Mononuclear cell (primary cell): ENCODE data around the gene PPP2R5B. TPM values are rescaled to one million over a fixed set of nuclear protein-coding genes. Genes with fewer than 3 reads are reported as not detected.

ENCODE experiments used
- H3K27me3 ChIP-seq: 2 replicates; pipeline ENCODE4 v1.6.0; 2011; ENCODE audit warnings: low read length, control low read depth; ENCODE audit not compliant: insufficient read depth
- H3K4me1 ChIP-seq: 2 replicates; pipeline ENCODE4 v1.5.1; 2011; ENCODE audit warnings: mild to moderate bottlenecking, low read length, control low read depth; ENCODE audit not compliant: insufficient read depth
- H3K4me3 ChIP-seq: 2 replicates; pipeline ENCODE4 v1.5.1; 2011; ENCODE audit warnings: mild to moderate bottlenecking, low read length, moderate library complexity
- H3K9me3 ChIP-seq: 2 replicates; pipeline ENCODE4 v1.5.1; 2011; ENCODE audit warnings: low read depth, mild to moderate bottlenecking, control low read depth, low read length
- total RNA-seq: library from RNA; depleted of rRNA; stranded (reverse); fragments of >200 nt; gene quantifications from one replicate; pipeline ENCODE4 v1.2.3, GENCODE V29; 2012

PPP2R5B gene
- 5.8 TPM for total RNA-seq

DNA sequence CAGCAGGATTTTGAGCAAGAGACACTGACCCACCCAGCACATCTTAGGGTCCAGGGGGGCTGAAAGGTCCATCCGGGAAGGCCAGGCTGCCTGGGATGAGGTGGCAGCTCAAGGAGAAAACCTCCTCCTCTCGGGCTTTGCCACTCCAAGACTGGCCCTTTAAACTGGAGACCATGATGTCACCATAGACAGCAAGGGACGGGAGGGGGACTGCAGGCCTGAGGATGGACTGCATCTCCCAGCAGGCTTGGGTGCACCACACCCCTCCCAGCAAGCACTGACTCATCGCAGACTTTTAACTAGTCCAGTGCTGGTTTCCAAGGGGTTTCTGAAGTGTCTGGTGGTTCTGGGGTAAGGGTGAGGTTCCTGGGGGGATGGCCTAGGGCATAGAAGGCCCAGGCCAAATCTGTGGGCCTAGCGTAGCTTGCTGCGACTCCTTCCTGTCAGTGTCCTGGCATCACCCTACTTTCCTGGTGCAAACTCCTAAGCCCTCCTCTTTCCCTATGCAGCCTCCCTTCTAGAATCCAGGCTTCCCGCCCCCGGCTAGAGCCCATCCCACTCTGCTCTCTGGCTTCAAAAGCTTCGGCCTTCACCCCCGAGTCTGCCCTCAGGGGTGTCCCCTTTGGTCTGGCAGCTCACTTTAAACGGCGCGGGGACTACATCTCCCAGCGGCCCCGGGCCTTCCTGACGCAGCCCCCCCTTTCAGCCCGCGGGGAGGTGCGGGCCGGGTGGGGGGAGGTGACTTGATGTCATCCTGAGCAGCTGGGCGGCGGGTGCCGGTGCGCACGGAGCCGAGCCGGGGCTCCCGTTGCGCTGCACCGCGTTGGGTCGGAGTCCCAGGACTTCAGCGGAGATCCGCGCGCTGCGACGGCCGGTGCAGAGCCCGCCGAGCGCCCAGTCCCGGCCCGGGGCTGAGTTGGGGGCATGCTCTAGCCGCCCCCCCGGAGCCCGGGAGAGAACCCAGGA lies at the start of gene PPP2R5B:
TSS of gene PPP2R5B (plus strand) at position 746 of the 966 bp plus-strand sequence. CDS start 1,046 bp downstream, outside the sequence.
- Histone ChIP-seq H3K4me3 (peak within 1 kb of the TSS; percentile 66), H3K4me1 (peaks cover 18% of the 10 kb centered on the region), H3K9me3 (no peaks in the 10 kb centered on the region), H3K27me3 (no peaks in the 10 kb centered on the region)

DNA sequence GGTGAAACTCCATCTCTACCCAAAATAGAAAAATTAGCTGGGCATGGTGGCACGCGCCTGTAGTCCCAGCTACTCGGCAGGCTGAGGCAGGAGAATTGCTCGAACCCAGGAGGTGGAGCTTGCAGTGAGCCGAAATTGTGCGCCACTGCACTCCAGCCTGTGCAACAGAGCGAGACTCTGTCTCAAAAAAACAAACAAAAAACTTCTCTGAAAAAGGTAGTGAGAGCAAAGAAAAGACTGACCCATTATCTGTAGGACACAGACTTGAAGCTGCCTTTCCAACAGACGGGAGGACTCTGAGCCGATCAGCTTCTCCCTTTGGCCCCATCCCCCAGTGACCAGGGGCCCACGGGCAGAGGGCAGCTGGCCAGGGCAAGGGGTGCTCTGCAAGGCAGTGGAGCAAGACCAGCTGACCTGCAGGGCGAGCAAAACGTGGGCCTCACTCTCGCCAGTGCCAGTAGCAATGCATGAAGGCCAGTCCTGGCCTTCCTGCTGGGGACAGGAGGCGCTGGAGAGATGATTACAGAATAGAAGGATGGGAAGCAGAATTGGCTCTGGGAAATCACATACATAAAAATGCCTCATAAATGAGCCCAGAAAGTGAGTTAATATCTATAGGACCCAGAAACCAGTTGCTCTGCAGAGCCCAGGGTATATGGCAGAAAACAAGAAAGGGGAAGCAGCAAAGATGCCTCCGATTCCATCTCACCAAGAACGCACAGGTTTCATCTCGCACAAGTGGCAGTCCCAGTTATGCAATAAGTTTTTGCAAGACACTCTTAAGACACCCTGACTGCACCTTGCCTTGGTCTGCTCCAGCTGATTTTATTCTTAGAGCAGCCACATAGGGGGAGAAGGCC lies 48.9 kb upstream of the PPP2R5B start:
- Histone ChIP-seq H3K4me1 (peaks cover 92% of the 10 kb centered on the region), H3K9me3 (no peaks in the 10 kb centered on the region), H3K27me3 (no peaks in the 10 kb centered on the region), H3K4me3 (peak overlapping the region; percentile 96)

DNA sequence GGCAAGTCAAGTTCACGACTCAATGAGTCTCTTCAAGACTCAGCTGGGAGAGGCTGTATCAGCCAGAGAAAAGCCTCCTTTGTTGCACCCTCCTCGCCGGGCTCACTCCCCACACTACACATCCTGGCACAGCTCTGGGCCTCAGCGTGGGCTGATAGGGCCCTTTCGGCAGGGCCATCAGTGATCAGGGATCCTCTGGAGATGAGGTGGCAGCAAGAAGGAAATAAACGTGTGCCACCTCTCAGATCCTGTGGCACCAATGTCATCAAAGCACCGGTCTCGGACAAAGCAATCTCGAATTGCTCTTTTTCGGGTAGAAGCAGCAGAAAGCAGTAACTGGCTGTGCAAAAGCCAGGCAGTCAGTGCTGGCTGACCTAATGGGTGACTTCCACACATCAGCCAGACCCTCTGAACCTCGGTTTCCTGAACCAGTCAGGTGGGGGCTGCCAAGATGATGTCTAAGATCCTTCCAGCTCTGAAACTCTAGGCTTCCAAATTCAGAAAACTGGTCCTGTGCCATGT lies 48.2 kb upstream of the PPP2R5B start:
- Histone ChIP-seq H3K4me3 (peak overlapping the region; percentile 96), H3K4me1 (peaks cover 92% of the 10 kb centered on the region), H3K27me3 (no peaks in the 10 kb centered on the region), H3K9me3 (no peaks in the 10 kb centered on the region)

DNA sequence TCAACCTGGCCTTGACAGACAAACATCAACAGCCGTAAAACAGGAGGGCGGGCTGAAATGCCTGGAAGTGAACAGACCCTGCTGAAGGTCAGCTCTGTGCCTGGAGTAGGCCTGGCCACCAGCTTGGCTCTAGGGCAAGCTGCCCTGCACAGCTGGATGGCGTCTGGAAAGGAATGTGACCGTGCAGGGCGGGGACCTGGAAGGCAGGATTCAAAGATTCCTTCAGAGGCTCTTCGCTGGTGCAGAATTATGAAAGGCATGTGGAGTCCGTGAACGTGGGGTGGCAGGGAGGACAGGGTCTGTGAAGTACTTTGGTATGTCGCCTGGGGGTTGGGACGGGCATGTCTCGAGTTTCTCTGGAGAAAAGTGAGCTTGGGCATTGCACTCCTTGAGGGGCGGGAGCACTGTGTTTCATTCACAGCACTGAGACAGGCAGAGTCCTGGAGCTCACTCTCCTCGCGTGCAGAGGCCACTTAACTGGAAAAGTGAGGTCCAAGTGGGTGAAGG lies 47.6 kb upstream of the PPP2R5B start:
- Histone ChIP-seq H3K27me3 (no peaks in the 10 kb centered on the region), H3K9me3 (no peaks in the 10 kb centered on the region), H3K4me1 (peaks cover 90% of the 10 kb centered on the region), H3K4me3 (peak overlapping the region; percentile 96)

DNA sequence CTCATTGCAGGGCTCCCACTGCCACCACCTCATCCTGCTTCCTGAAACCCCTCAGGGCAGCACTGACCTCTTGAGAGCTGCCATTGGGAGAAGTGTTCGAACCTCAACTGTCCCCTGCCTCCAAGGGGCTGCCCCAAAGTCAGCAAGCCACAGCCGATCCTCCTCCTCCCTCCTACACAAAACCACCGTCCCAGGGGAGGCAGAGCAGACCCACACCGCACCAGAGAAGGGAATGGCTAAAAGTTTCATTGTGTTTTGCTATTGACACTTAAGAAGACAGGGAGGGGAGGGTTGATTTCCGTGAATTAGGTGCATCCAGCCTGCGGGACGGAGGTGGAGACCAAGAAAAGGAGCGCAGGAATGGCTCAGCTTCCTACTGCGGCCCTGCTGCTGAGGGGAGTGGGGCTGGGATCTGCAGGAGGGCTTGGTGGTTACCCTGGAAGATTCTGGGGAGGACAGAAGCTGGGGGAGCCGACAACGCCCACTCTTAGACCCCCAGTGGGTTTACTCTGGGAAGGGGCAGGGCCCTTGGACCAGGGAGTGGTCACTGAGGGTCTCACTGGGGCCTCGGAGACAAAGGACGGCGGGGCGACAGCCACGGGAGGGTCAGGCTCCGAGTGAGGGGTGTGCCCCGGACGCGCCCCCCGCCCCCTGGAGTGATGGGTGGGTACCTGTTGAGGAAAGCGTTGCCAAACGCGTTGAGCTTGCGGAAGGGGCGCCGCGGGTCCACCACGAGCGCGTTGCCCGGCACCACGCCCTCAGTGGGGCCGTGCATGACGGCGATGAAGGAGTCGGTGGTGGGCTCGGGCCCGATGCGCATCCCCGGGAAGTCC lies 46.9 kb upstream of the PPP2R5B start:
- Histone ChIP-seq H3K9me3 (no peaks in the 10 kb centered on the region), H3K4me1 (peaks cover 83% of the 10 kb centered on the region), H3K4me3 (peak overlapping the region; percentile 96), H3K27me3 (no peaks in the 10 kb centered on the region)

DNA sequence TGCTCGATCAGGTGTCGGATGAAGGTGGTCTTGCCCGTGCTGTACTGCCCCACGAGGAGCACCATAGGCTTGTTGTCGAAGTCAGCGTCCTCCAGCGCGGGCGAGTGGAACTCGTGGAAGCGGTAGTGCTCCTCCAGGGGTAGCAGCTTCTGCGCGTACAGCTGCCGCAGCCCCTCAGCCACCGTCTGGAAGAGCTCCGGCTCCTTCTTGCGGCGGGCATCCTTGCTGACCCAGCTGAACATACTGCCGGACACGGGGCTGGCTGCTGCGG lies 46.3 kb upstream of the PPP2R5B start:
- H3K4me1 ChIP-seq, result peaks cover 78% of the 10 kb centered on the region
- H3K9me3 ChIP-seq, result no peaks in the 10 kb centered on the region
- peak overlapping the region; percentile 96 for H3K4me3 ChIP-seq
- H3K27me3 ChIP-seq, result no peaks in the 10 kb centered on the region

DNA sequence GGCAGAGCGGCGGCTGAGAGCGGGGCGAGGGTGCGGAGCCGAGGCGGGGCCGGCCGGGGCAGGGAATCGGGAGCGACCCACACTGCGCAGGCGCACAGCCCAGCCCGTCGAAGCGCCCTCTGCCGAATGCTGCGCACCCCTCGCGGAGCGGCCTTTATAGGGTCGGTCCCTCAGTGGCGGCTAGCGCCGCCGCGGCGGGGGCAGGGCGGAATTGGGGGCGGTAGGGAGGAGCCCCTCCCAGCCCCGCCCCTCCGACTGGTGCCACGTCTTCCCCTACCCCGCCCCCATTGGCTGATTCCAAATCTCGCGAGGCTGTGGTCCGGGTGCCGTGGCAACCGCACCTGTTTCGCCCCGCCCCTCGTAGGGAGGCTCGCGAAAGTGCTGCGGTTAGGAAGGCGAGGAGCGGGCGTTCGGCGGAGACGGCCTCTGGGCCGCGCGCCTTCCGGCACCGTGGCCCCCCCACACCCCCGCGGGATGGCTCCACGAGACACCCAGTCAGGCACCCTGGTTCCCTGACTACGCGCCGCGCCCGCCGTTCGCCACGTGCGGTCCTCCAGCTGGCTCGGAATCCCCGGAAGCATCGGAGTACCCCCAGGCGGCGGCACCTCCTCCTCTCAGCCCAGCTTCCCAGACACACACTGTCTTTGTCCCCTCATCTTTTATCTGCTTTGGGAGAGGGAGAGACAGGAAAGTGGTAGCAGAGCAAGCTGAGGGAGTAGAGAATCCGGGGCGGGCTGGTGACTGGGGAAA lies 45.8 kb upstream of the PPP2R5B start, which contains the start of gene EHD1:
TSS of gene EHD1 (minus strand) at position 128 of the 750 bp plus-strand sequence. CDS start 157 bp downstream, outside the sequence.
- no peaks in the 10 kb centered on the region for H3K9me3 ChIP-seq
- H3K4me1 ChIP-seq, result peaks cover 72% of the 10 kb centered on the region
- peak within 1 kb of the TSS; percentile 96 for H3K4me3 ChIP-seq
- H3K27me3 ChIP-seq, result no peaks in the 10 kb centered on the region

DNA sequence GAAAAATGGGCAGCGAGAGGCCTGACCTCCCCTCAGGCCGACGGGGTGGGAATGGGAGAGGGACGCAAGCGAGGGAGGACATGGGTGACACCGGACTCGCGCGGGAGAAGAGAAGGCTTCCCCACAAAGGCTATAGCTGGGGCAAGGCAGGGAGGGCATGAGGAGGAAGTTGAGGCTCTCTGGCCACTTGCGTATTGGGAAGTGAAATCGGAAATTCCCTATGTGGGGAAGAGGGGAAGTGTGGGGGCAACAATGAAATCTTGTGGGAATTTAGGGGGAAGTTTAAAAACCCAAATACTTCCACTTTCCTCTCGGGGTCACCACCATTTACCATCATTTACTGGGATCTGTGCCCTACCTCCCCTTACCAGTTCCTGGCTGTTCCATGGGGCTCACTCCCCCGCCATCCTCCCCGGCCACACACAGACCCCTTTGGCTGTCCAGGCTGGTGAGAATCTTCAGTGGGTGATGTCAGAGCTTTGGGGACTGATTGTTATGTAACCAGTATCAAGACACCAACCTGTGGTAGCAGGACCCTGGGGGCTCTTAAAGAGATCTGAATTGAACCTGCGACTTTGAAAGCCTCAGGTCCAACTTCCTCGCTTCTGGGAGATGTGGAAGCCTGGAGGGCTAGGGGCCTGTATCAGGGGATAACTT lies 45.1 kb upstream of the PPP2R5B start:
- Histone ChIP-seq H3K4me1 (peaks cover 66% of the 10 kb centered on the region), H3K9me3 (no peaks in the 10 kb centered on the region)

DNA sequence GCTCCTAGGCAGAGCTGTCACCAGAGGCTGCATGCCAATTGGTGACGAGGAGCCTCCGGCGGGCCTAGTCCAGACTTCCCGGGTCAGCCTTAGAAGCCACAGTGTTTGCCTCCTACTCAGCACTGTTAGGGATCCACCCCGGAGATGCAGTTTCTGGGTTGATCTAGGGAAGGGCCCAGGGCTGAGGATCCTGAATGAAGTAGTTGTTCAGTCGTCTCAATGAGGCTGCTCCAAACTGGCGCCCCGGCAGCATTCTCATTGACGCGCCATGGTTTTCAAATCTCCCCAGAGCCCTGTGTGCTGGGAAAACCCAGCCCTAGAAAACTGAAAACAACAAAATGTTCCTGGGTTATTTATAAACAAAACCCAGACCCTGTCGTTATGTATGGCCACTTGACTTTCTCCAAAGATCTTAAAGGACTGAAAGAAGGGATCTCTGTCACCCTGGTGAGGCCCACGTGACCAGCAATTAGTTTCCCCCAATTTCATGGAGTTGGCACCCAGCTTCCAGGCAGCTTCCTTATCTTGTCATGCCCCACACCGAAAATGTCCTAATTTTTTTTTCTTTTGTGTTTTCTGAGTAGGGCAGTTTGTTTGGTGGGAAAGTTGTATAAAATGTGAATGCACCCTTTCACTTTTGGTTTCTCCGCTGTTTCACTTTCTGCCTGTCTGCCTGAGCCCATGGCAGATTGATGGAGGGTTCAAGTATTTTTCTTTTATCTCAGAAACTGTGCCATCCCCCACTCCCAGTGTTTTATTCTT lies 44.1 kb upstream of the PPP2R5B start:
- H3K9me3 ChIP-seq, result no peaks in the 10 kb centered on the region
- H3K4me1 ChIP-seq, result peaks cover 65% of the 10 kb centered on the region
- H3K27me3 ChIP-seq, result no peaks in the 10 kb centered on the region
- H3K4me3 ChIP-seq, result no peak overlapping the region

More for the DNA sequence above, 45.1 kb upstream of the PPP2R5B start:
- Histone ChIP-seq H3K4me3 (peak overlapping the region; percentile 96), H3K27me3 (no peaks in the 10 kb centered on the region)

DNA sequence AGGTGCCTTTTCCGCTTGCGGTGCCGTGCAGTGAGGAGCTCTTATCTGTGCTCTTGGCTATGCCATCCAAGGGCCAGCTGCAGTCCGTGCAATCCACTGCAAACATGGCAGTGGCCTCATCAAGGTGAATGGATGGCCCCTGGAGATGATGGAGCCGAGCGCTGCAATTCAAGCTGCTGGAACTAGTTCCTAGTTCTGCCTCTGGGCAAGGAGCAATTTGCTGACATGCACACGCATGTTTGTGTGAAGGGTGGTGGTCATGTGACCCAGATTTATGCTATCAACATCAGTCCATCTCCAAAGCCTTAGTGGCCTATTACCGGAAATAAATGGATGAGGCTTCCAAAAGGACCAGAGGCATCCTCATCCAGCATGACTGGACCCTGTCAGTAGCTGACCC lies 43.0 kb upstream of the PPP2R5B start:
- H3K4me3 ChIP-seq, result no peak overlapping the region
- no peaks in the 10 kb centered on the region for H3K27me3 ChIP-seq
- no peaks in the 10 kb centered on the region for H3K9me3 ChIP-seq
- peaks cover 65% of the 10 kb centered on the region for H3K4me1 ChIP-seq

DNA sequence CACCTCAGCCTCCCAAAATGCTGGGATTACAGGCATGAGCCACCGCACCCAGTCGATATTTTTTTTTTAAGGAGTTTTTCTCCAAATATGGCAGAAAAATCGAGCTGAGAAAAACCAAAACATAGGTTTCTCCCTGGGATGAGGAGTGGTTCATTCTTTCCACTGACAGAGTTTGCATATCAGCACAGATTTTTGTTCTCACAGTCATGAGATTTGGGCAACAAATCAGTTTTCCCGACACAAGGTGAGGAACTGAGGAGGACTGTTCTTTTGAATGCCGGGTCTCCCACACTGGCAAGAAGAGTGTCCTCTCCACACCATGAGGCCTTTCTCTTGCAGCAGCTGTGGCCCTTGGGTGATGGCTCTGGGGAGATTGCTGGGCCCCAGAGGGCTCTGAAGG lies 42.2 kb upstream of the PPP2R5B start:
- no peaks in the 10 kb centered on the region for H3K9me3 ChIP-seq
- no peaks in the 10 kb centered on the region for H3K27me3 ChIP-seq
- no peak overlapping the region for H3K4me3 ChIP-seq
- H3K4me1 ChIP-seq, result peaks cover 63% of the 10 kb centered on the region

DNA sequence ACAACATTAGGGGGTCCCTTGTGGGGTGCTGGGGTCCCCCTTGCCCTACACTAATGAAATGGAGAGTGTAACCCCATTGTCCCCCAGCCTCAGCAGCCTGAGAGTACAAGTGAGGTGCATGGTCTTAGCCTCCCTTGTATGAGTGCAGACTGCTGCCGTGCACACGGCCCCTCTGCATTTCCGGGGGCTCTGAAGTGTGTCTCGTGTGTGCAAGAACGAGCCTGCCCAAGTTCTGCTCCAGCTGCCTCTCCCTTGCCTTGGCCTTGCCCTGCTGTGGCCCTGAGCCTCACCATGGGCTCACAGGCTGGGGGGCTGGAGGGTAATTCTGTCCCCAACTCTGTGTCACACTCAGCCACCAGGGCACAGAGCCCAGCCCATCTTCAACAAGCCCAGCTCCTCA lies 40.9 kb upstream of the PPP2R5B start:
- no peak overlapping the region for H3K4me3 ChIP-seq
- peaks cover 68% of the 10 kb centered on the region for H3K4me1 ChIP-seq
- no peaks in the 10 kb centered on the region for H3K9me3 ChIP-seq
- H3K27me3 ChIP-seq, result no peaks in the 10 kb centered on the region

DNA sequence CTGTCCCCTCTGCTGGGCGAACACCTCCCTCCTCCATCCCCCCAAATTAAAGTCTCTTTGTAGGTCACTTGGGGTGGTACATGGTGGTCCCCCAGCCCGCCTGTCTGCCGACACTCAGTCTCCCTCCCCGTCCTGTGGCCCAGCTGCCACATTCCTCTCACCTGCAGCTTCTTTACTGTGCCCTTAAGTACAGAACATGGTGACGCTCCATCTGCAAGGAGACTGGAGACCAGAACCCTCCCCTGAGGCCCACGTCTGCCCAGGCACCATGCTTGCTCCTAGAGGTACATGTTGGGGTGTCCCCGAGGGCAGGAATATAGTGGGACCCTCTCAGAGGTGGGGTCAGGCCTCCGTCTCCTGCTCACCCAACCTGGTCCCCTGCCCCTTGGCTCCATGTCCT lies 40.5 kb upstream of the PPP2R5B start:
- peaks cover 70% of the 10 kb centered on the region for H3K4me1 ChIP-seq
- H3K27me3 ChIP-seq, result no peaks in the 10 kb centered on the region
- H3K9me3 ChIP-seq, result no peaks in the 10 kb centered on the region
- H3K4me3 ChIP-seq, result no peak overlapping the region
